Activated T-cell treated with anti-CD3 and anti-CD28 coated beads, Interleukin-2, amount 50 U/mL, for 72 hours (primary cell): ENCODE results near the gene IL4I1. TPM values are rescaled to one million over a fixed set of nuclear protein-coding genes. Genes with fewer than 3 reads are reported as not detected.

Source experiments
- ATAC-seq, 2 donors: fragments of 150-1000 bp; cut with Tn5 transposase; replicated peaks in 1 of 2; 2 replicates each; pipeline ENCODE4 v1.10.0; 2021; ENCODE audit warnings: moderate library complexity in 2 of 2, mild to moderate bottlenecking in 1 of 2
- DNase-seq, 2 donors: peaks; one replicate each; pipeline ENCODE4 v3.0.0; 2021 to 2022; ENCODE audit warnings: mixed read lengths in 1 of 2
- H3K27ac Mint-ChIP-seq: one replicate; pipeline ENCODE4 v1.8.0; 2022; ENCODE audit warnings: mild to moderate bottlenecking, moderate library complexity, mixed read lengths
- H3K27me3 Mint-ChIP-seq: one replicate; pipeline ENCODE4 v1.8.0; 2022; ENCODE audit warnings: low read depth, mixed read lengths
- H3K36me3 Mint-ChIP-seq, 2 donors: one replicate each; pipeline ENCODE4 v1.8.0; 2022; ENCODE audit warnings: mixed read lengths in 2 of 2, mild to moderate bottlenecking in 1 of 2; ENCODE audit not compliant: insufficient read depth in 2 of 2
- H3K4me1 Mint-ChIP-seq: one replicate; pipeline ENCODE4 v1.8.0; 2022; ENCODE audit warnings: low read depth, mixed read lengths
- H3K4me3 Mint-ChIP-seq, 2 donors: one replicate each; pipeline ENCODE4 v1.8.0; 2022; ENCODE audit warnings: mild to moderate bottlenecking in 2 of 2, mixed read lengths in 2 of 2, moderate library complexity in 2 of 2
- H3K9me3 Mint-ChIP-seq, 2 donors: one replicate each; pipeline ENCODE4 v1.8.0; 2022; ENCODE audit warnings: mixed read lengths in 2 of 2
- total RNA-seq, 2 donors: library from RNA; stranded (reverse); gene quantifications; one replicate each; pipeline ENCODE4 v1.2.3, GENCODE V29; 2022

The IL4I1 gene
- total RNA-seq, 2 donors from 2014 or later: 16.7 to 42.3 TPM

- DNase-seq (no peak), ATAC-seq (no peak)
- Mint-ChIP-seq H3K27ac (peak overlapping the region; percentile 82), H3K4me1 (peaks cover 66% of the 10 kb centered on the region), H3K27me3 (no peaks in the 10 kb centered on the region), H3K36me3 (peaks cover 18 to 47% of the 10 kb centered on the region in 2 donors), H3K9me3 (no peaks in the 10 kb centered on the region), H3K4me3 (peak overlapping the region; percentile 31 to 42)
Observed at GRCh38 chr19:49920624-49921363, 24.1 kb upstream of the IL4I1 start.

- peak overlapping the region; percentile 69 for H3K27ac Mint-ChIP-seq
- no peak for ATAC-seq
- no peaks in the 10 kb centered on the region for H3K9me3 Mint-ChIP-seq
Observed at GRCh38 chr19:49918089-49918488, 21.4 kb upstream of the IL4I1 start.

GRCh38 chr19:49916839-49917733 lies 20.4 kb upstream of the IL4I1 start:
- Mint-ChIP-seq H3K27ac (no peak overlapping the region), H3K4me3 (no peak overlapping the region), H3K9me3 (no peaks in the 10 kb centered on the region), H3K36me3 (peaks cover 22 to 62% of the 10 kb centered on the region in 2 donors), H3K4me1 (peaks cover 69% of the 10 kb centered on the region), H3K27me3 (no peaks in the 10 kb centered on the region)
- no peak for ATAC-seq
- no peak for DNase-seq

More at GRCh38 chr19:49918089-49918488, 21.4 kb upstream of the IL4I1 start:
- DNase-seq: no peak
- Mint-ChIP-seq H3K36me3 (peaks cover 22 to 57% of the 10 kb centered on the region in 2 donors), H3K4me1 (peaks cover 68% of the 10 kb centered on the region), H3K4me3 (no peak overlapping the region), H3K27me3 (no peaks in the 10 kb centered on the region)

GRCh38 chr19:49915271-49915670 lies 18.6 kb upstream of the IL4I1 start:
- Mint-ChIP-seq H3K36me3 (peaks cover 18 to 57% of the 10 kb centered on the region in 2 donors), H3K4me1 (peaks cover 69% of the 10 kb centered on the region), H3K27ac (peak overlapping the region; percentile 58)

GRCh38 chr19:49913720-49914119 lies 17.0 kb upstream of the IL4I1 start:
- Mint-ChIP-seq H3K36me3 (peaks cover 18 to 51% of the 10 kb centered on the region in 2 donors), H3K27me3 (no peaks in the 10 kb centered on the region), H3K9me3 (no peaks in the 10 kb centered on the region), H3K27ac (peak overlapping the region; percentile 13), H3K4me3 (no peak overlapping the region), H3K4me1 (peaks cover 58% of the 10 kb centered on the region)
- DNase-seq (no peak), ATAC-seq (no peak)

More at GRCh38 chr19:49915271-49915670, 18.6 kb upstream of the IL4I1 start:
- Mint-ChIP-seq H3K4me3 (no peak overlapping the region), H3K27me3 (no peaks in the 10 kb centered on the region), H3K9me3 (no peaks in the 10 kb centered on the region)
- no peak for DNase-seq
- no peak for ATAC-seq

GRCh38 chr19:49912965-49913685 lies 16.4 kb upstream of the IL4I1 start:
- H3K27me3 Mint-ChIP-seq: no peaks in the 10 kb centered on the region
- no peaks in the 10 kb centered on the region for H3K9me3 Mint-ChIP-seq
- H3K4me3 Mint-ChIP-seq: peak overlapping the region in 1 of 2 donors; percentile 19
- ATAC-seq (peak in 1 of 2 donors; percentile 17), DNase-seq (no peak)
- peaks cover 64% of the 10 kb centered on the region for H3K4me1 Mint-ChIP-seq
- H3K27ac Mint-ChIP-seq: peak overlapping the region; percentile 90
- H3K36me3 Mint-ChIP-seq: peaks cover 18 to 51% of the 10 kb centered on the region in 2 donors

GRCh38 chr19:49911381-49912145 lies 14.9 kb upstream of the IL4I1 start:
- Mint-ChIP-seq H3K27me3 (no peaks in the 10 kb centered on the region), H3K9me3 (no peaks in the 10 kb centered on the region), H3K27ac (peak overlapping the region; percentile 83), H3K36me3 (peaks cover 17 to 48% of the 10 kb centered on the region in 2 donors), H3K4me3 (peak overlapping the region; percentile 66 to 70), H3K4me1 (peaks cover 75% of the 10 kb centered on the region)
- peak in 1 of 2 donors; percentile 52 for DNase-seq
- ATAC-seq: peak; percentile 80 to 84

- peaks cover 14 to 44% of the 10 kb centered on the region in 2 donors for H3K36me3 Mint-ChIP-seq
- no peak overlapping the region for H3K27ac Mint-ChIP-seq
- H3K4me3 Mint-ChIP-seq: no peak overlapping the region
- peaks cover 75% of the 10 kb centered on the region for H3K4me1 Mint-ChIP-seq
- H3K27me3 Mint-ChIP-seq: no peaks in the 10 kb centered on the region
- ATAC-seq (no peak), DNase-seq (no peak)
- no peaks in the 10 kb centered on the region for H3K9me3 Mint-ChIP-seq
Observed at GRCh38 chr19:49910179-49910578, 13.5 kb upstream of the IL4I1 start.

DNA sequence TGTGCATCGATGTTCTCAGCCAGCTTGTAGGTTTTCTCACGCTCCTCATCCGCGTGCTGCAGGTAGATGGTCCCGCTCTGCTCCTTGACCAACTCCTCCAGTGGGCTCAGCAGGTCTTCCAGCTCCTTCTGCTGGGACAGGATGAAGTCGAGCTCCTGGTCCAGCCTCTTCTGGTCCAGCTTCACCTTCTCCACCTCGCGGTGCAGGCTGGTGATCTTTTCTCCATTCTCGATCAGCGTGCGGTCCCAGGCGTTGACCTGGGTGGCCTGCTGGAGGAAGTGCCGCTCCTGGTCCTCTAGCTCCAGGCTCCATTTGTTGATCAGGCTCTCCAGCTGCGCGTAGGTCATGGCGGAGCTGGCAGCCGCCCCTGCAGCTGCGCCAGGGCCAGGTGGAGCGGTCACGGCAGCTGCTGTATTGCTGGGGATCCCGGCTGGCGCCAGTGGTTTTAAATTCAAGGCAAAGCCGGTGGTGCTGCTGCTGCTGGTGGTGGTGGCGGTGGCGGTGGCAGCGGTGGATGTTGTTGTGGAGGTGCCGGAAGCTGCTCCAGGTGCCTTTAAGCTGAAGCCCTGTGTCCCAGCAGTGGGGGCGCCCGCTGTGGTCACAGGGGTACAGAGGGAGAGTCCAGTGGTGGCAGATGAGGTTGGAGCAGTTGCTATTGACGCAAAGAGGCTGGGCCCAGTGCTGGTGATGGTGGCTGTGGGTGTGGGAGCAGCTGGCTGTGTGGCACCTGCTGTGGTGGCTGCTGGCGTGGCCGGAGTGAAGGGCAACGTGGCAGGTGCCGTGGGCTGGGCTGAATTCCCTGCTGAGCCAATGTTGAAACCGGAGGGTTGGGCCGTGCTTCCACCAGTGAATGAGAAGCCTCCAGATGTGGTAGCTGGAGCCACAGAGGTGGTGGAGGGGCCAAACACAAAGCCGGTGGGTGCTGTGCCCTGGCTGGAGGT lies 12.1 kb upstream of the IL4I1 start:
- H3K4me3 Mint-ChIP-seq: no peak overlapping the region
- DNase-seq: no peak
- peak overlapping the region; percentile 44 for H3K27ac Mint-ChIP-seq
- ATAC-seq: no peak
- H3K4me1 Mint-ChIP-seq: peaks cover 73% of the 10 kb centered on the region
- H3K36me3 Mint-ChIP-seq: peaks cover 8 to 35% of the 10 kb centered on the region in 2 donors
- no peaks in the 10 kb centered on the region for H3K9me3 Mint-ChIP-seq
- H3K27me3 Mint-ChIP-seq: no peaks in the 10 kb centered on the region

- H3K4me3 Mint-ChIP-seq: no peak overlapping the region
- no peaks in the 10 kb centered on the region for H3K9me3 Mint-ChIP-seq
- H3K27me3 Mint-ChIP-seq: no peaks in the 10 kb centered on the region
- DNase-seq: no peak
- no peak for ATAC-seq
- H3K36me3 Mint-ChIP-seq: peaks cover 5 to 28% of the 10 kb centered on the region in 2 donors
- H3K27ac Mint-ChIP-seq: no peak overlapping the region
- peaks cover 73% of the 10 kb centered on the region for H3K4me1 Mint-ChIP-seq
Observed at GRCh38 chr19:49907745-49908446, 11.2 kb upstream of the IL4I1 start.
